Measurements from ENCODE around the gene SAMHD1. TPM values are rescaled to one million over a fixed set of nuclear protein-coding genes. Genes with fewer than 3 reads are reported as not detected.

Gene SAMHD1
- total and polyA plus RNA-seq, 2 of the 13 experiments (the other 11 are each of a cell fraction or from before 2014, with no cell fraction given) = 16.9 to 43.5 TPM

GRCh38 chr20:36850759-36851158, 100.7 kb downstream of the SAMHD1 start (continued):
- no peak for TF ChIP-seq HMGXB4 (CRISPR knock-in tag; IDR thresholded peaks at IDR 0.05; ENCODE audit: borderline replicate concordance in 1 of 2, low read depth in 1 of 2)
- TF ChIP-seq ZNF883 (CRISPR knock-in tag; IDR thresholded peaks at IDR 0.05; ENCODE audit: not compliant biosample characterization) = no peak
- no peak for TF ChIP-seq HOXA3 (CRISPR knock-in tag; IDR thresholded peaks at IDR 0.05)
- TF ChIP-seq ARNT2 (CRISPR knock-in tag; IDR thresholded peaks at IDR 0.05; ENCODE audit: low read depth) = no peak
- no peak for TF ChIP-seq FUBP1 (CRISPR knock-in tag; IDR thresholded peaks at IDR 0.05; ENCODE audit: borderline replicate concordance)

GRCh38 chr20:36849333-36850065, 102.0 kb downstream of the SAMHD1 start:
- WGBS (ENCODE audit: low lambda C conversion rate) = 96% methylated on average over 9 of the region's 9 CpGs
- Histone ChIP-seq H3K9me3 (ENCODE audit: low read length) (no peaks in the 10 kb centered on the region; the same call in 1 of the 2 replicates), H3K27ac (ENCODE audit: extremely low read length, insufficient read depth, low read length) (no peak overlapping the region), H2AFZ (ENCODE audit: low read length) (no peak overlapping the region), H3K36me3 (replicated peaks in 1 of 2; ENCODE audit: control insufficient read depth in 1 of 2, insufficient read depth in 2 of 2, low read length in 2 of 2) (peaks cover 2 to 3% of the 10 kb centered on the region in 2 experiments; a peak in 1 of 5 replicates), H3K4me1 (ENCODE audit: insufficient read depth, low read length) (peaks cover 24% of the 10 kb centered on the region), H3K4me3 (replicated peaks in 1 of 3; ENCODE audit: insufficient read depth in 1 of 3, low read depth in 2 of 3, low read length in 3 of 3) (no peak overlapping the region), H3K9ac (ENCODE audit: insufficient read depth, low read depth, low read length) (no peak overlapping the region), H3K4me2 (ENCODE audit: low read depth, low read length) (no peak overlapping the region), H4K20me1 (ENCODE audit: insufficient read depth, low read length) (peaks cover 5% of the 10 kb centered on the region; the same call in 1 of the 2 replicates), H3K27me3 (ENCODE audit: control insufficient read depth in 1 of 2, insufficient read depth in 2 of 2, low read length in 2 of 2) (no peaks in the 10 kb centered on the region), H3K79me2 (ENCODE audit: insufficient read depth, low read length) (peaks cover 7% of the 10 kb centered on the region)
- DNase-seq (ENCODE audit: low spot score) (no peak), FAIRE-seq (peak; percentile 15), ATAC-seq (no peak)
- intact Hi-C loops (cut with micrococcal nuclease; ENCODE audit: unreplicated experiment) (no loop called here), in situ Hi-C loops (cut with HindIII; ENCODE audit: extremely low pct_ligation_motif_present, low pct_unique_long_range_greater_than_20kb) (no loop called here)
- ChIA-PET POLR2A (no interaction called here), CTCF (ENCODE audit: low intra/inter-chr PET ratio, low total read pairs) (no interaction called here)
- no TSS peak for BruUV-seq (replicated peaks)
- TF ChIP-seq CENPBD1 (CRISPR knock-in tag; IDR thresholded peaks at IDR 0.05; ENCODE audit: borderline replicate concordance, low read depth) = no peak
- no peak for TF ChIP-seq PHB2 (IDR thresholded peaks at IDR 0.05; ENCODE audit: partially characterized antibody)
- TF ChIP-seq NRL (CRISPR knock-in tag; IDR thresholded peaks at IDR 0.05; ENCODE audit: borderline replicate concordance) = no peak
- no peak for TF ChIP-seq ZKSCAN8 (CRISPR knock-in tag; IDR thresholded peaks at IDR 0.05; ENCODE audit: borderline replicate concordance)
- no peak for TF ChIP-seq SOX13 (IDR thresholded peaks at IDR 0.05)
- no peak for TF ChIP-seq SOX13 (CRISPR knock-in tag; conservative IDR thresholded peaks at IDR 0.05 in 1 of 2, IDR thresholded peaks at IDR 0.05 in 1 of 2)
- TF ChIP-seq KLF9 (CRISPR knock-in tag; IDR thresholded peaks at IDR 0.05; ENCODE audit: low read depth) = no peak
- peak; percentile 89 for TF ChIP-seq ZNF263 (CRISPR knock-in tag; IDR thresholded peaks at IDR 0.05)
- TF ChIP-seq ZNF607 (CRISPR knock-in tag; IDR thresholded peaks at IDR 0.05; ENCODE audit: borderline replicate concordance) = peak; percentile 40; the same call in 1 of the 2 replicates
- peak; percentile 17; the same call in 1 of the 2 replicates for TF ChIP-seq NR2F6 (IDR thresholded peaks at IDR 0.05)
- peak; percentile 57 for TF ChIP-seq NR2F6 (CRISPR knock-in tag; IDR thresholded peaks at IDR 0.05)
- TF ChIP-seq ZNF335 (CRISPR knock-in tag; IDR thresholded peaks at IDR 0.05) = no peak
- TF ChIP-seq POLR2G (IDR thresholded peaks at IDR 0.05; ENCODE audit: low read depth, low read length) = no peak
- 0 out of 2 replicates have a peak, but pooled peaks have one; percentile 36 for TF ChIP-seq HES4 (CRISPR knock-in tag; IDR thresholded peaks at IDR 0.05; ENCODE audit: borderline replicate concordance)
- no peak for TF ChIP-seq ZKSCAN1 (IDR thresholded peaks at IDR 0.05; ENCODE audit: low read length)
